HK-2 (cell line): ENCODE results near the gene HCRTR1.

Experiments used
- DNase-seq: peaks from one replicate; pipeline ENCODE4 v3.0.0-alpha.2; 2018; ENCODE audit not compliant: unreplicated experiment

The HCRTR1 gene

DNA sequence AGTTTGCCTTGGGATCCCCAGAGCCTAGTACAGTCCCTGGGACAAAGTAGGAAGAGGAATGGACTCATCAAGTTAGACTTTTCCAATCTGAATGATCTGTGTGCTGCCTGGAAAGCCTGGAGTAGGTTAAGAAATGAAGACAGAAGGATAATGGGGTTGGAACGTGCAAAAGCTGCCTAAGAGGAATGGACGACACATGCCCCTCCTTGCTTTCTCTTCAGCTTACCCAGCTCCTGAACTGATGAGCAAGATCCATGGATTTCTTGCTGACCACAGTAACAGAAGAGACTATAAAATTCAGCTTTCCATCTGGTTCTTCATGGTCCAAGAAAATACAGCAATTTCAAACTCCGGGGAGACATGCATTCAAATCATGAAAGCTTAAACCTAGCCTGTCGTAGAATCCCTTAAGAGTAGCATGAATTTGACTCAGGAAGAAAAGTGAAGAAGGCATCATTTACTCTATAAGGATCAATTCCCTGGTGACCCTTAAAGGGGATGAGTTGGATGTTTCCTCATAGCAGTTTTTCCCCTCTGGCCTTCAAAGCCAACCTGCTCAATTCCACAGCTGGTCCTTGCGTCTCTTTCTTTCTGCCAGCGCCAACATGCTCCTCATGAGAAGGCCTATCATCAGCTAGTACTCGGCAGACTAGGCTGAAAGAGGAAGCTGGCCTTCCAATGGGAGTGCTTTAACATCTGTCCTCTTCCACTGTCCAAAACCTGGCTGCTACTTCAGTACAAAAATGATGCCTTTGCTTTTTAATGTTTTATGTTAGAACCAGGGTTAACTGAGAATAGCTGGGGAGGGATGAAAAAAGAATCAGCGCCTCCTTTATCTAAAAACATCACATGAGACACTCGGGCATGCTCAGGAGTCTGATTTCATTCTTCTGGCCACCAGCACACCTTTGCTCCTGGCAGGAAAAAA lies 32.9 kb downstream of the HCRTR1 start:
- no peak for DNase-seq

DNA sequence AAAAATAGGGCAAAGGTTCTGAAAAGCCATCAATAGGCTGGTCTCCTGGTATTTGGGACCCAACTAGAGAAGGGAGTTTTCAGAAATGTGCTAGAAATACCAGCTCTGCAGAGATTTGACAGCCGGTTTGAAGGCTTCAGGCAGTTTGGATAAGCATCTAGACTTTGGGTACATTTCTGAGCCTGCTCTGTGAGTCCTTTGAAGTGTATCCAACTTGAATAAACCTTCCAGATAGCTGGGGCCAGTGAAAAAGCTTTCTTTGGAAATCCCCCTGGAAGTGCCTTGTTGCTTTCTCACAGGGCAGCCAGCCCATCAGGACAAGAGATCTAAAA lies 33.6 kb downstream of the HCRTR1 start:
- no peak for DNase-seq

DNA sequence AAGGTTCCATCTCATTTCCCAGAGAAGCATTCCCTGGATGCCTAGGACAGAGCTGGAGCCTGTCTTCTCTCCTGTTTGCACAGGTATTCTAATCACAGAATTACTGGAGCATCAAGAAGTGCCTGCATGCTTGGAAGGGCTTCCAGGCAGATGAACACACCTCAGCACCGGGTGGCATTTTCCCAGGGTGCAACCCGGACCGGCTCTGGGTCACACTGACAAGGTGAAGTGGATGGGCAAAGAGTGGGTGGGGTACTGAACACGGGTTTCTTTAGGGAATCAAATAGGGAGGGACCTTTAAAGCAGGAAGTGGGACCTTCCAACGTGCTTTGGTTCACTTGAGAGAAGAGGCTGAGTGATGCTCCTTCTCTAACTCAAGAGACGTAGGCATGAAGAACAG lies 34.3 kb downstream of the HCRTR1 start:
- DNase-seq = no peak

DNA sequence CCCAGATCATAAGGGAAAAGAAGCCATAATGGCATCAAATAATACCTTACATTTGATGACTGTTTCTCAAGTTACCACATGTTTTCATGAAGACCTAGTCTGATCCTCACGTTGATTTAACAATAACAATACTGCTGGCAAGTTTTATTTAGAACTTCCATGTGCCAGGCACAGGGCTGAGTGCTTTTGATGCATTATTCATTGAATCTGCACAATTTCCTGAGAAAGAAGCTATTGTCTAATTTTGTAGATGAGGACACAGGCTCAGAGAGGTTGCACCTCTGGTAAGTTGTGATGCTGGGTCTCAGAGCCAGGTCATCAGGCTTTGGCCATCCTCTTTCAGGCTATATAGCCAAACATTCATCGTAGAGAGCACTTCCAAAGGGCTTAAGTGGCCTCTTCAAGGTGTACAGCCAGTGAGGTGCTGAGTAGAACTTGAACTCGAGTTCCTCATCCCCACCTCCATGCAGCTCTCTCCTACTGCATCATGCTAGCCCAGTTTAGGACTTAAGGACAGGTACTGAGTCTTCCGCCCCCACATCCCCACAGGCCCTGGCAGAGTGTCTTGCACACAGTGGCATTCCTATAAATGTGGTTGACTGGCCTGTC lies 35.5 kb downstream of the HCRTR1 start:
- no peak for DNase-seq

DNA sequence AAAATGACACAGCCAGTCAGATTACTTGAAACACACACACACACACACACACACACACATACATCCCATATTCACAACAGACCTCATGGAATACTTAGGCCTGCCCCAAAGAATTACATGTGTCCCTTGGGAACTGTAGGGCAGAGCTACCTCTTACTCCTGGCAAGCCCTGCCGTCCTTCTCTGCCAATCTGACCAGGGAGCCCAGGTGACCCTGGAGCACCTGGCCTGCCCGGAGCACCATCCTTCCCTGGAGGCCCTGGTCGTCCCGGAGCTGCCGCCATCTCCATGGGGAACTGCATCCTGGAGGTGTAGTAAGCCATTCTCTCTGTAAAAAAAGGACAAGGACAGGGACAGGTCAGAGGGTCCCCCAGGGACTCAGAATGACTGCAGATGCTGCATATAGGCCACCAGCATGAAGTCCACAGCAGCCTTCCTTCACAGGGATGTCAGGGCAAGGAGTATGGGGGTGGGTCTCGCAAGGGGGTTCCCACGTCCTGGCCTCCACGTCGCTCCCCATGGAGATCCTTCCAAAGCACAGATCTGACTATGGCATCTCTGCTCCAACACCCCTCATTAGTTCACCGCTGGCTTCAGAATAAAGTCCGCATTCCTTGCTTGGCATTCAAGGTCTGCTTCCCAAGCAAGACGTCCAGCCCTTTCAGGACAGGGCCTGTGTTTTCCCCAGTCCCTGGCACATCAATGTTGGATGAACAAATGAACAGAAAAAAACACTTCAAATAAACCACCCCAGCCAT lies 36.4 kb downstream of the HCRTR1 start:
- no peak for DNase-seq

DNA sequence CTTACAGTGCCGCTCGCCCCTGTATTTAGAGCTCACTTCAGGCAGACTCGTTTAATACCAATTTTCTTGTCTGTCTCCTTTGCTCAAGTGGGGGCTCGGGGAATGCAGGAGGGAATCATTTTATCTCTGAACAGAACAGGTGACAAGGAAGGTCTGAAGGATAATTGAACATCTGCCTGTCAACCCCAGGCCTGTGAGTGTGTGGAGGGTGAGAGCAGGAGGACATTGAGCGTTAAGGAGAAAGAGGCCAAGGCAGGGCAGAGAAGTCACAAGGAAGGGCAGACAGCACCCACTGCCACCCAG lies 36.9 kb downstream of the HCRTR1 start:
- no peak for DNase-seq

DNA sequence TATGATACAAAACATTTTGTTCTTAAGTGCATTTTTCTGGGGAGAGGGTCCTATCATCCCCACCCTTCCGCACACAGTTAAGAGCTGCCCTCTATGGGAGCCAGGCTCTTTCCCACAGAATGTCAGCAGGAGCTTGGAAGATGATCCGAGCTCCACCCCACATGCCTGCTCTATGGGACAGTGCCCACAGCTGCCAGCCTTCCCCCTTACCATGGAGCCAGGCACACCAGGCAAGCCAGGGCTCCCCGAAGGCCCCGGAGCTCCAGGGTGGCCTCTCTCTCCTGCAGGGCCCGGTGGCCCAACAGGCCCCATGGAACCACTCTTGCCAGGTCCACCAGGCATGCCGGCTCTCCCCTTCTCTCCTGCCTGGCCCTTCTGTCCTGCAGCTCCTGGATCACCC lies 37.6 kb downstream of the HCRTR1 start:
- no peak for DNase-seq

DNA sequence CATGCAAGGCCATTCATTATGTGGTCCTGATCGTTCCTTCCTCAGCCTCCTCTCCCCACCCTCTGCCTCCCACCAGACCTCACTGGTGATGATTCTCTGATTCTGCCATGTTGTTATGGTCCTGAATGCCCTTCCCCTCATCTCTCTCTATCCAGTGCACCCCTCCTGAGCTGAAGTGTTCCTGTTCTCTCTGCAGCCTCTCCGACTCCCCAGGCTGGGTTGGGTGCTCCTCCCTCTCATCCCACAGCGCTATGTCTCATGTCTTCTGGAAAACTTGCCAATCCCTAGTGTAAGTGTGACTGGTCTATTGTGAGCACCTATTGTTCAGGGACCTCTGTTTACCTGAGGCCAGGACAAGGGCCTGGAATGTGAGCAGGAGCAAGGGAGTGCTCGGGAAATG lies 38.3 kb downstream of the HCRTR1 start:
- no peak for DNase-seq

DNA sequence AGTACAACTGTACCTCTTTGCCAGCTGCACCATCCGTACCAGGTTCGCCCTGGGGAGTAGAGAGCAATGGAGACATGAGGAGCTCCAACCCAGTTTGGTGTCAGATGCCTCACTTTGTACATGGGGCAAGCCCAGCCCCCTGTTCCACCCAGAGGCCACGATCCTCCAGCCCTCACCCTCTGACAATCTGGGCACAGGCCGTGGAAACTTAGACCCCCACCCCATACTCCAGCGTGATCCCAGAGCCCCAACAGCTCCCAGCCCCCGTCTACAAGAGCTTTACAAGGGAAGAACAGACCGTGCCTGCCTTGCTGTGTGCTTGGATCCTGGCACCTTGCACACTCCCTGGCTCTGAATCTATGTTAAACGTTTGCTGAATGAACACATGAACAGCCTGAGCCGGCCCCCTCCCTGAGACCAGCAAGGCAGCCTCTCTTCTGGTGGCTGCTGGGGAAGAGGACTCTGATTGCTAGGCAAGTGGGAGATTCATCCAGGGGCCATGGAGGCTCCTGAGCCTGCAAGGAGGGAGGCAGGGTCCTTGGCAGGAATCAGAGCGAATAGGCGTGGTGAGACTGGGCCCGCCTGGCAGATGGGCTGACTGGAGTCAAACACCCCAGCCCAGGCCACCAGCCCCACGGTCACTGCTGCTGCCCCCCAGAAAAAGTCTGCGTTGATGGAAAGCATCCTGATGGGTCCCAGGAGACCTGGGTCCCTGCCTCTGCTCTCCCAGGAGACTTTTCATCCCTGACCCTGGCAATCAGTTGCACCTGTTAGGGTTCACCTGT lies 39.7 kb downstream of the HCRTR1 start:
- no peak for DNase-seq

DNA sequence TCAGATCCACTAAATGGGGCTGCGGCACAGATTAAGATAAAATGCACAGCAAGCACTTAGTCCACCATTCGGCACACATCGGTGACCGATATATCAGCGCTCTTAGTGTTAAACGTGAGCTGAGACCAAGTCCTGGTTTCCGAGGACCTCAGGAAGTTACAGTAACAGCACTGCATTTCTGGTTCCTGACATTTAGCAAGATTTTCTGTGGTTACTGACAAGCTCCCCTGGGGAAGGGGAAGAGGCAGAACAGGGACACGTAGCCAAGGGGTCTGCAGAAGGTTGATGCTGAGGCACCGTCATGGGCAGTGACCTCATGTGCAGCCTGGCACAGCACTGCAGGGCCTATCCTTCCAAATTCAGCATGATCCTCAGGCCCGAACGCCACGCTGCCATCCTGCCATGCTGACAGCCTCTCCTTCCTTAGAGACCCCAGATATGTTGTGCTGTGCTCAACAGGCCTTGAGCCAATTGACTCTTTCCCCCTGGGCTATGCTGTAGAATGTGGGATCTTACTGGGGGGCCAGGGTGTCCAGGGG lies 40.6 kb downstream of the HCRTR1 start:
- DNase-seq = no peak

DNA sequence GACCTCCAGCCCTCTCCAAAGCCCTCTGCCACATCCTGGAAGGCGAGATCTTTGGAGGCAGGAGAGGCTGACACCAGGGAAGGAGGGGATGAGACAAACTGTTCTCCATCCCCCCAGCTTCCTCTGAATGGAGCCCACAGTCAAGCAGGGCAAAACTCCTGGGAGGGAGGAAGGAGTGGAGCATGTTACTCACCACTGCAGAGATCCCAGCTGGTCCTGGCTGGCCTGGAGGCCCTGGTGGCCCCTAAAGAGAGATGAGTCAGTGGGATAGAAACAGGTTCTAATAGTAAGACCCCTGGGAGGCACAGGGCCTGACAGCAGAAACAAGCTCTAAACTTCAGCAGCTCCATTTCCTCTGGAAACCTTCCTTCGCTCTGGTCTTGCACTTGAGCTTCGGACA lies 41.2 kb downstream of the HCRTR1 start:
- no peak for DNase-seq

DNA sequence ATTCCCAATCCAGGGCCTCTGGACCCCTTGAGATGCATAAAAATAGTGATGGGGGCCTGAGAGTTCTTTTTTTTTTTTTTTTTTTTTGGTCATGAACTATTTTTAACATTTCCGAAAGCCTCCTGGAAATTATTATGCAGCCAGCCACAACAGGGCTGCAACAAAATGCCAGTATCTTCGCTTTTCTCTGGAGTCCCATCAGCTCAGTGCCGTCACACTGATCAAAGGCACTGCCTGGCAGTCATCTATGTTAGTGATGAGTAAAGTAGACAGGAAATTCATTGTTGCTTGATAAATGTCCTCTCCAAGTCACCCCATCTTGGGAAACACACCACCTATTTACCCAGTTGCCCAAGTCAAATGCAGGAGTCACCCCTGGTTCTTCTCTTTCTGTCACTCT lies 42.4 kb downstream of the HCRTR1 start:
- DNase-seq = no peak

DNA sequence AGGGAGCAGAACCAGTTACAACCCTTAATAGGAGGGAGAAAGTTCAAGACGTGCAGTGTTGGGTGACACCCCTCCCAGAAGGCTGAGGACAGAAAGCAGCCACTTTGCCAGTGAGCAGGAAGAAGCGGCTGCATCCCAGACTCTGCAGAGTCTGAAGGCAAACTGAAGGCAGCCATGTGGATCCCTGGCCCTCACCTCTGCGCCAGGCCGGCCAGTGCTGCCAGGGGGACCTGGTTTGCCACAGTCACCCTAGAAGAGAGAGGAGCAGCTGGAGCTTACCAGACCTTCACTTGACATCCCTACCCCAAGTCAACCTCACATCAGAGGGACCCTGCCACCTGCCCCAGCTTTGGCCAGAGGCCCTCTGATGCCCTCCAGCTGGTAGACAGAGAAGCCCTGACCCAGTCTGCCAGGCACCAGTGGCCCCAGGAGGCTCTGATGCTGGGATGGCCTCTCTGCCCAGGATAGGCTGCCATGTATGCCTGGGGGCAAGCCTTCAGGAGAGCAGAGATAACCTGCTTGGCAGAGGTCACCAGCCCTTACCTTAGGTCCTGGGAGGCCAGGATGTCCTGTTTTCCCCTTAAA lies 43.5 kb downstream of the HCRTR1 start:
- DNase-seq = no peak

DNA sequence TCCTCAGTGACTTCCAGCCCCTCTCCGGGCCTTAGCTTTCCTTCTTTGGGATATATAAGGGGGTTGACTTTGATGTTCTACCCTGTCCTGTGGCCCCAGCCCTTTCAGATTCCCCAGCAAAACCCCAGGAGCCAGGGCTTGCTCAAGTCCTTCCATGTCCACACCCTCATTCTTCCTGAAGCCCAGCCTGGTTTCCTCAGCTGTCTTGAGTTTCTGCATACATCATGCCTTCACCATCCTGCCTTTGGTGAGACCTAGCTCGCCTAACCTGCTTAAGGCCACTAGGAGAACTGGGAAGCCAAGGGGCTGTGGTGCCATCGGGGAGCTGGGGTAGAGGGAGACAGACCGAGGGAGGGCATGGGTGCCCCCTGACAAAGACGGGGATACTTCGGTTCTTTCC lies 44.4 kb downstream of the HCRTR1 start:
- DNase-seq = no peak

DNA sequence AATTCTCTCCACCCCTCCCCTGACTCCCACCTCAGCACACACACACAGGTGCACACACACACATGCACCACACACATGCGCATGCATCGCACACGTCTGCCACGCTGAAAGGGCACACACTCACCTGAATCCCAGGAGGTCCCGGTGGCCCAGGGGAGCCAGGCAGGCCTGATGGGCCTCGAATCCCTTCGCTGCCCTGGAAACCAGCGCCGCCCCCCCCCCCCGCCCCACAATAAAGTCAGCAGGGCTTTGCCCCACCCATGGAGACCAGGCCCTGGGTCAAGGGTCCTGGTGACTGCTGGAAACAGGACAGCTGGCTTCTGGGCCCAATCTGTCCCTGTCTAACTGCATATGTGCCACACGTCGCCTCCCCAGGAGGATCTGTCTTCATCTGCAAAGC lies 45.0 kb downstream of the HCRTR1 start:
- DNase-seq = no peak

DNA sequence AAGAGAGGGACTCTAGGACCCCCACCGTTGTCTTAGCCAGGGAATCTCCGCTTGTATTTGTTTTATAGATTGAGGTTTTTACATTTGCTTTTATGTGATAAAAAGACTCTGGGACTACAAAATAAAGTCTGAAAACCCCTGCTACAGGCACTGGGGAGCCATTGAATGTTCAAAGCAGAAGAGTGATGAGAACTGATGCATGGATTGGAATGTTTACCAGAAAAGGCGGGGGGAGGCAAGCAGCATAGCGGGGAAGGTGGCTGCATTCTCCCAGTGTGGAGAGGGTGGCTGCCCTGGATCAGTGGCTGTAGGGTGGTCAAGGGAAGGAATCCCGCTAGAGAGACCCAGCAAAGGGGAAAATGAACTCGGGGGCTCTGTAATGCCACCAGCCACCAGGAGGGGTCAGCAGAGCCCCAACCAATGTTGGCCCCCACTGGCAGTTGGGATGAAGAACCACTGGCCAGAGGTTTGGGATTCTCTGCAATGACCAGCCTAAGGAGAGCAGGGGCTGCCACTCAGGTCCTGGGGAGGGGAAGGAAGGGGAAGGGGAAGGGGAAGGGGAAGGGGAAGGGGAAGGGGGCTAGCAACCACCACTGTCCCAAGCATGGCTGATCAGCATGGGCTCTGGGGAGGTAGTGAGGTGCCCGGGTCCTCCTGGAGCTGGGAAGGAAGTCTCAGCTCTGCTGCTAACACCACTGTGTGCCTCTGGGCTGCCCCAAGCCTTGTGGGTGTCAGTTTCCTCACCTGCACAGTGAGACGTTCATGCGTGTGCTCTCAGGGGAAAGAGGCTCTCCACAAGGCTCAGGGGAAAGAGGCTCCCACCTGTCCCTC lies 46.3 kb downstream of the HCRTR1 start:
- peak; percentile 57 for DNase-seq

DNA sequence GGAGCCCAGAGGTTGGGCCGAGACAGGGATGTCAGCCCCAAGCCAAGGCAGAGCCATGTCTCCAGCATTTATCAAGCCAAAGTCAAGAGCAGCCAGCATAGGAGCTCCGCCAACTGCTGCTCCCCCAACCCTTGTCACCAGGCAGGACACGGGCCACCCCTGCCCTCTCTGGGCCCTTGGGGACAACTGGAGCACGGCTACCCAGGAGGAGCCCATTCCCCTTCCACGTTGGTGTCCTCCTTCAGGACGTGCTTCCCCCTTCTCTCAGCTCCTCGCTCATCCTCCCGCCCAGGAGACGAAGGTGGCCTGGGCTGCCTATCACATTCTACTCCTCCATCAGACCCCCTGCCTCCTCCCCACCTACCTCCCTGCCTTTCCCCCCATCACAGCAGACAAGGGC lies 47.0 kb downstream of the HCRTR1 start:
- no peak for DNase-seq

DNA sequence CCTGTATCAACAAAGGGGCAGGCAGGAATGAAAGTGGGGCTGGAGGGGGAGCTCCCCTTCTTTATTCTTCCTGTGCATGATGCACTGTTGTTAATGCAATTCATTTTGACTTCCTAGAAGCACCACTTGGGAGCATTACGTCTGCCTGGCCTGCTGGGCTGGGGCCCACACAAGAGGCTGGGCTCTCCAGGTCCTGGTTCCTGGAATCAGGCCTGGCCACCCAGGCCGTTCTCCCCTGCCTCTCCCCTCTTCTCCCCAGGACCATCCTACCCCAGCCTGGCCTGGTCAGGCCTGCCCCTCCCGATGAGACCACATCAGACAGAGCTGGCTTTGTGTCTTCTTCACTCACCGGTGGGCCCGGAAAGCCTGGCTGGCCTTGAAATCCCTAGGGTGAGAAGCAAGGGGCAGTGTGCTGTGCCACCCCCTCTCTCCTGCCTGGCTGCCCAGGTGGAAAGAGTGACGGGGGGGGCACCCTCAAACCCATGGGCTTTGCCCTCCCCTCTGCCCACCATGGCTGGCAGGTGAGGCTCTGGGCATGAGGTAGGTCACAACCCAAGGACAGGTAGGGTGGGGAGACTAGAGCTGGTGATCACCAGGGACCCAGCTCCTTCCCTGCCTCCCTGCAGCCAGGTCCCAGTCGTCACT lies 47.9 kb downstream of the HCRTR1 start:
- no peak for DNase-seq

DNA sequence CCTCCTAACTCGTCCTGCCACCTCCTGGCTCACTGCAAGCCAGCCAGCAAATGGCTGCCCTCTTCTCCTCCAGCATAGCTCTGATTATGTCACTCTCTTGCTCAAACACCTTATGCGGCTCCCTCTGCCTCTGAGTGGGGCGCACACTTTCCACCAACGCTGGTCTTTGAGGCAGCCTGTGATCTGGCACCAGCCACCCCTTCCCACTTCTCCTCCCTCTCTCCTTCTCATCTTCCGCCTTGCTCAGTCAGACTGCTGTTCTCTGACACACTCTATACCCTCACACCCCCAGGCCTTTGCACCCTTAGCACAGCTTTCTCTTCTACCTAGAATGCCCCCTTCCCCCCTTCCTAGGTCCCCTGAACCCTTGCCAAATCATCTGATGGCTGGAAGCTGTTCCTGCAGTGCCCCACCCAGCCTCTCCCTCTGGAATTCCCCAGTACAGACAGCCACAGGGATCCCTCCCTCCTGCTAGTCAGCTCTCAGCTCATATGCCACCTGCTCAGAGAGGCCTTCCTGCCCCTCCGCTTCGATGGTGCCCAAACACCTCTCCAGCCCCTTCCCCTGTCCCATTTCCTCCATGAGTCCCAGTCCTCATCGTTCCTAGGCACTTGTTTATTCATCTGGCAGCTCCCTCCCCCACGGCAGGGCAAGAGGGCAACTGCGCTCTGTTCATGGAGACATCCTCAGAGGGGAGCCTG lies 48.9 kb downstream of the HCRTR1 start:
- peak; percentile 43 for DNase-seq
